ENCODE results near the gene SUPT3H.

SUPT3H gene

GRCh38 chr6:45387236-45387635 is 9.5 kb upstream of the SUPT3H start:
- no peak for DNase-seq

GRCh38 chr6:45386501-45386900 is 8.8 kb upstream of the SUPT3H start:
- DNase-seq, result no peak

DNA sequence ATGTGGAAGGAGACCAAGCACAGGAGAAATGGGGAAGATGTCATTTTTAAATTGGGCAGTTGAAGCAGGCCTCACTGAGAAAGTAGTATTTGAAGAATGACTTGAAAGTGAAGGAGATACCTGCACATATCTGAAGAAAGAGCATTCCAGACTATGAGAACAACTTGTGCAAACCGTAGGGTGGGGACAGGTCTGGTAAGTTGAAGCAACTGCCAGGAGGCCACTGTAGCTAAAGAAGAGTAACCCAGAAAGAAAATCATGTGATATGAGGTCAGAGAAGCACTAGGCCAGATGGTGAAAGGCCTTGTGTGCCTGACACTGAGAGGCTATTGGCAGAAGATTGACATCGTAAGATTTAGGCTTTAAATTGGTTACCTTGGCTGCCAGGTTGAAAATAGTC is 4.7 kb upstream of the SUPT3H start:
- no peak for DNase-seq

DNA sequence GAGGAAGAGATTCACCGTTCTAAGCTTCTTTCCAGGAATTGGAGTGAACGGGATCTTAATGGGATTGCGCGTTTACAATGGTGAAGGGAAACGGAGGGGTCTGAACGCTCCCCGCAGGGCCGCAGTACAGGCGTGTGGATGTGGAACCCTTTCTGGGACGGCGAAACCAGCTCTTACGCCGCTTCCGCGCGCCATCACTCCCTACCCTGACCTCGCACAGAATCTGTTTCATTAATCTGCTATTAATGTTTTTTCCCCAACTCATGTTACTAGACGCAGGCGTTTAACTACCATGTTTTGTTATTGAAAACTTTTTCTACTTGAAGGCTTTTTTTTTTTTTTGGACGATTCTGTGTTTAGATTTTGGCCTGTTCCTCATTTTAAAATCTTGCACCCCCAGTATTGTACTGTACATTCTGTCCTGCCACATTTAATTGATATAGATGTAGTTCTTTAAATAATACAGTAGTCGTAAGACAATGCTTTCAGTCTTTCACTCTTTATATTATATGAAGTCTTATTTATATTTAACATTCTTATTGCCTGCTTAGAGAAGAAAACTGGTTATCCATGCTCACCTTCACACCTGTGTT is 696 bp upstream of the SUPT3H start:
- peak; percentile 64 for DNase-seq

GRCh38 chr6:45377043-45377553 is 636 bp downstream of the SUPT3H start:
- no peak for DNase-seq

DNA sequence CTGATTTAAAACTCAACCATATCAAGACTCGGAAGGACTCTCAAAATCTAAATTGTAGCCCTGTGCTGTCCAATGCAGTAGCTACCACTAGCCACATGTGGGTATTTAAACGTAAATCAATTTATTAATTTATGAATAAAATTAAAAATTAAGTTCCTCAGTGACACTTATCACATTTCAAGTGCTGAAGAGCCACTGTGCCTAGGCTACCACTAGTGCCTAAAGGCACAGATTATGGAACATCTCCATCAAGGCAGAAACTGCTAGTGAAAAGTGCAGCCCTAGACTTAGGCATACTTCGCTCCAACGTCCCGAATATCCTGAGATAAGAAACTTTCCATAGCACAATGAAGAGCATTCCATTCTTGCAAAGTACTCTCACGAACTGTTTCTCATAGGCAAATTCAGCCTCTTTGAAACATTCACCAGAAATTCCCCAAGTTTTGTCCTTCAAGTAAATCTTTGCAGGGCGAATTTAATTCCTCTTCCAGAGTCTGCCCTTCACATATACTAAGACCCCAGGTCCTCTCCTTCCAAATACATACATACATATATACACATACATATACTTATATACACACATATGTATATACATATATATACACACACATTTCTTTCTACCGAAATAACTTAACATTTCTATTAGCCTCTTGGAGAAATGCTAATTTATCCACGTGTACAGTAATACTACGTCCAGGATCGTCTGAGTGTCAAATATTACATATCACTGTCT is 1.3 kb downstream of the SUPT3H start:
- no peak for DNase-seq

DNA sequence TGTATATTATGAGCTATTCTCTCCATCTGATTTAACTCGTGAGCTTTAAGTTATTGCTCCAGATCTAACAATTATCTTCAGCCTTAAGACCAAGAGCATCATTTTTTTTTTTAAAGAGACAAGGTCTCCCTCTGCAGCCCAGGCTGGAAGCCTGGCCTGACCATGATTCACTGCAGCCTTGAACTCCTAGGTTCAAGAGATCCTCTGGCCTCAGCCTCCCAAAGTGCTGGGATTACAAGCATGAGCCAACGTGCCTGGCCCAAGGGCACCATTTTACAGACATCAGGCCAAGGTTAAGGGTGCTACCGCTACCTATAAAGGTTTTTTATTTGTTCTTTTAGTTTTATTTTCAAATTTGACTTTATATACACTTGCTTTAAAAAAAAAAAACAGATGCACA is 2.3 kb downstream of the SUPT3H start:
- no peak for DNase-seq

- DNase-seq, result no peak
Measured at GRCh38 chr6:45371924-45372573, 5.7 kb downstream of the SUPT3H start.

- DNase-seq, result no peak
Measured at GRCh38 chr6:45369870-45370269, 7.9 kb downstream of the SUPT3H start.

DNA sequence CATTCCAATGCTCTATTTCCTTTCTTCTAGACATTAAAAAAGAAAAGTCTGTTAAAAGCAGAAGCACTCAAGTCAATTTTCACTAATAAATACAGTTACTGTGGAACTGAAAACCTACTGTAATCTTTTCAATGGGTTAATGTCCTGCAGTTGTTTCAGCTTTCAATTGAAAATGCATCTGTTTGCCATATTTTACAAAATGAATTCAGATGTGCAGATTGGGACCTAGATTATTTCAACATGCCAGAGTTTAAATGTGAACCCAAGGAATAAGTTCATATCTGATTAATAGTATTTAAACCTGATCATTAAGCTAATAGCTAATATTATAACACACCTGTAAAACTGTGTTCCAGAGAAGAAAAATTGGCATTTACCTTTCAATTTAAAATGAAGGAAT is 9.7 kb downstream of the SUPT3H start:
- DNase-seq, result no peak

DNA sequence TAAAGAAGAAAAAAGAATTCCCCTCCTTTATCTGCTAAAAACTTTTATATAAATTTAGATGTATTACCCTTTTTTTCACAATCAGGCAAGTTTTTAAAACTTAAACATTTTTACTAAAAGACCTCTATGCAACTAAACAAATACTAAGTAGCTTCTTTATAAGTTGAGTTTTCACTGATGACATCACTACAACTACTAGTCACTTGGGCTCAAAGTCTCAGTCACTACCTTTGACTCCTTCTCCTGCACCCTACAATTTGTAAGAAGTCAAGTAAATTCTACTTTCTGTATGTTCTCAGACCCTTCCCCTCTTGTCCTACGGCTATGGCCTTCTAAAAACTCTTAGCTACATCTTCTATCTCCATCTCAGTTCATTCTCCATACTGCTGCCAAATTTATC is 11.2 kb downstream of the SUPT3H start:
- no peak for DNase-seq

DNA sequence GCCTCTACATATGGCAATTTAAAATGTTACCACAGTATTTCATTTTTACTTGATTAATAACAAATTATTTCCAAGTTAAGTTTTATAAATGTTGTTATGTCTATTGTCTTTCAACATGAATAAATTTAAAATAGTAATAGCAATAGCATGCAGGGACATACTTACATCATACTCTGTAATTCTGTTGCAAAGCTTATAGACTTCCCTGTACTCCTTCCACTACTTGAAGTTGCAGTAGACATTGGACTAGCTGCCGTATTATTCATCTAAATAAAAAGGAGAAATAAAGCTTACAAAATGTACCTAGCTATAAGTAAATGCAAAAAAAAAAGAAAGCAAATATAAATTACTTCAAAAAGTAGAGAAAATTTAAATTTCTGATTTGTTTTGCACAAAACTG is 12.7 kb downstream of the SUPT3H start:
- no peak for DNase-seq

- DNase-seq, result no peak
Measured at GRCh38 chr6:45364466-45364865, 13.3 kb downstream of the SUPT3H start.

GRCh38 chr6:45353654-45354053 is 24.1 kb downstream of the SUPT3H start:
- DNase-seq, result no peak

DNA sequence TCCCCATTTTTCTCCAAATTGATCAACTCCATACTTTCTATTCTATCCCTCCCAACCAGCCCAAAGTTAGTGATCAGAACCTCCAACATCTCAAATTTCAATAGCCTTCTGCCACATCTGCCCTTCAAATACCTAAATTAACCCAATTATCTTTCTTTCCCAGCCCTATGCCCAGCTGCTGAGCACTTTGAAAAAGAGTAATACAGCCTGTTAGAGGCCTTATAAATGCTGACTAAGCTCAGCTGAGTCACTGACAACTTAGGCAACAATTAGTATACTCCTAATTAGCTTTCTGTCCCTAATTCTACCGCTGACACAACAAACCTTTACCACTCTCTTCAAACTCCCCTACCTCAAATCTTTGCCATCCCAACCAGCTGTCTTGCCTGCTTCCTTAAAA is 26.1 kb downstream of the SUPT3H start:
- DNase-seq, result no peak

- no peak for DNase-seq
Measured at GRCh38 chr6:45351076-45351475, 26.7 kb downstream of the SUPT3H start.

DNA sequence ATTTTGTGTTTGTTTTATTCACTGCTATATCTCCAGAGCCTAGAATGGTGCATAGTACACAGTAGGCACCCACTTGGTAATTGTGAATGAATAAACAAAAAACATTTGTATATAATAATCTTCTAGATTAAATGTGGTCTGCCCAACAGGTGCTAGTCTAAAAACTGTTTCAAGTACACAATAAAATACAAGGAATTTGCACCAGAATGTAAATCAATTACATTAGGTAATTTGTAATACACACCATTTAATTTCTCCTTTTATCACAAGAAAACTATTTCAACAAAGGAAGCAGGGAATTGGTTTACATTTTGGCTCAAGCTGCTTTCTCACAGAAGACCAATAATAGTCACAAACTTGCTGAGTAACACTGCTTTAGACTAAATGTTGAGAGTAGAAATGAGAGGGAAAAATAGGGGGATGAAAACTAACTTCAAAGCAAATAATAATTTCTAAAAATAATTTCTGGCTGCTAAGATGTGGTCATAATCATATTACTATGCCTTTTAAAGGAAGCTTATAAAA is 27.5 kb downstream of the SUPT3H start:
- DNase-seq, result no peak

- DNase-seq, result no peak
Measured at GRCh38 chr6:45344900-45345299, 32.8 kb downstream of the SUPT3H start.

GRCh38 chr6:45328523-45328922 is 49.2 kb downstream of the SUPT3H start:
- no peak for DNase-seq

GRCh38 chr6:45327956-45328522 is 49.7 kb downstream of the SUPT3H start, which contains the start of gene RUNX2:
RUNX2 (plus strand) TSS chr6:45328330; CDS start chr6:45328727, 397 bp downstream.
- no peak for DNase-seq

GRCh38 chr6:45326698-45327417 is 50.9 kb downstream of the SUPT3H start:
- DNase-seq, result no peak

DNA sequence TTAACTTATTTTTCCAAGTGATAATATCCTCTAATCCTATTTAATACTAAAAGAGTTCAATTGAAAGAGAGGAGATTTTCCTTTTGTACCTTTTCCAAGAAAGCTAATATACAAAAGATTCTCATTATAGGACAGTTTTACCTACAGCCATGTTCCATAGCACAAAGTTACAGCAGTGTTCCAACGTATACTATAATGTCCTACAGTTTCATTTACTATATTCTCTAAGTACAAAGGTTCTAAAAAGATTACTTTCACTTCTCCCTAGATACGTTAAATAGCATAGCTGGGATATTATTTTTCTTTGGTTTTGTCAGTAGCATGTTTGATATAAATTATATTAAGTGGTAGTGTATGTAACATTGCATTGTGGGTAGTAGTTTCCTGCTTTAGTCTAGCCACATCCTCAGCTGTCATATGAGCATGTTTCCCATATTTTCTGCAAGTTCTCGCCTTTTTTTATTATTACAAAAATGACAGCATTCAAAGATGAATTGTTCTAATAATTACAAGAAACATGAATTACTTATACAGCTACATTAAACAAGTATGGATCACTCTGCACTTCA is 54.0 kb downstream of the SUPT3H start:
- DNase-seq, result no peak
